A549 (cell line): ENCODE results near the gene PASD1. TPM values are rescaled to one million over a fixed set of nuclear protein-coding genes. Genes with fewer than 3 reads are reported as not detected.
"Not testable (repeated sequence)": the region's sequence is repeated elsewhere in the genome, so short reads cannot be mapped to it uniquely, and the experiment has no call there.

Experiments used
- ATAC-seq, 2 experiments: fragments of 200-7000 bp in 1 of 2; fragments of >200 bp in 1 of 2; cut with Nextera tagmentation in 1 of 2; cut with Tn5 transposase in 1 of 2; 3 replicates each; pipeline versions ENCODE4 v1.8.0 to v1.9.1; 2018 to 2020; ENCODE audit warnings: mild to moderate bottlenecking in 1 of 2, moderate library complexity in 1 of 2
- CTCF ChIA-PET: fragments of 300-600 bp; sonication (Branson Sonifier 250); formaldehyde crosslinking; extraction: SDS; loops from one replicate; lab custom pipeline; 2021; ENCODE audit warnings: antibody characterized with exemption, inconsistent platforms; lab: Yijun Ruan, JAX
- POLR2A ChIA-PET: fragments of 350-600 bp; formaldehyde crosslinking; extraction: SDS; loops from one replicate; lab custom pipeline; 2021; ENCODE audit warnings: antibody characterized with exemption, inconsistent platforms; lab: Yijun Ruan, JAX
- DNase-seq, 2 experiments: peaks; one replicate each; pipeline versions ENCODE4 v3.0.0 to v3.0.0-alpha.2; 2011 to 2016; ENCODE audit warnings: low read depth in 1 of 2, low spot score in 1 of 2
- FAIRE-seq: peaks from 2 replicates; lab custom pipeline; 2011; peaks lifted over from hg19 to GRCh38; lab: Jason Lieb, UNC
- H3K27ac ChIP-seq, 2 experiments: fragments of >200 bp; sonication (Bioruptor Twin); formaldehyde crosslinking; 3 replicates each; pipeline ENCODE4 v1.5.1; 2016 to 2017
- H3K4me1 ChIP-seq: fragments of >200 bp; sonication (Bioruptor Twin); formaldehyde crosslinking; 3 replicates; pipeline ENCODE4 v1.6.1; 2016
- H3K4me2 ChIP-seq: fragments of >200 bp; sonication (Bioruptor Twin); formaldehyde crosslinking; 3 replicates; pipeline ENCODE4 v1.6.1; 2016
- H3K4me3 ChIP-seq: fragments of >200 bp; sonication (Bioruptor Twin); formaldehyde crosslinking; 3 replicates; pipeline ENCODE4 v1.5.1; 2016
- H3K9me3 ChIP-seq: fragments of >200 bp; sonication (Bioruptor Twin); formaldehyde crosslinking; 3 replicates; pipeline ENCODE4 v1.6.1; 2016
- CHD2 ChIP-seq: fragments of 150-350 bp; IDR thresholded peaks from 2 replicates; pipeline ENCODE4 v1.6.1; 2014; ENCODE audit warnings: low read length; ENCODE audit not compliant: partially characterized antibody
- EHMT2 ChIP-seq: fragments of 200-600 bp; sonication (generic); IDR thresholded peaks from 2 replicates; pipeline ENCODE4 v1.6.1; 2016; ENCODE audit warnings: antibody characterized with exemption, low read depth, mild to moderate bottlenecking, moderate library complexity
- ESRRA ChIP-seq: fragments of 150-350 bp; IDR thresholded peaks from 2 replicates; pipeline ENCODE4 v1.6.1; 2014; ENCODE audit warnings: mild to moderate bottlenecking, low read length, borderline replicate concordance
- FOSB ChIP-seq: fragments of 250-450 bp; sonication (Bioruptor Pico); IDR thresholded peaks from 2 replicates; pipeline ENCODE4 v1.5.0; 2020; ENCODE audit warnings: mild to moderate bottlenecking, moderate library complexity
- FOXS1 ChIP-seq: fragments of 250-450 bp; sonication (Bioruptor Pico); IDR thresholded peaks from 2 replicates; pipeline ENCODE4 v1.5.0; 2020; ENCODE audit warnings: mild to moderate bottlenecking, moderate library complexity
- HDAC2 ChIP-seq: fragments of 200-600 bp; sonication (generic); IDR thresholded peaks from 2 replicates; pipeline ENCODE4 v1.6.1; 2016
- HOXA7 ChIP-seq: fragments of 250-450 bp; sonication (Bioruptor Pico); IDR thresholded peaks from 2 replicates; pipeline ENCODE4 v1.5.0; 2020; ENCODE audit warnings: mild to moderate bottlenecking, moderate library complexity
- KDM1A ChIP-seq: fragments of 200-600 bp; sonication (generic); IDR thresholded peaks from 2 replicates; pipeline ENCODE4 v1.6.1; 2016; ENCODE audit warnings: low read depth, mild to moderate bottlenecking
- NR3C1 ChIP-seq: fragments of >200 bp; sonication (Bioruptor Twin); formaldehyde crosslinking; IDR thresholded peaks from 3 replicates; pipeline ENCODE4 v1.6.1; 2017
- RARB ChIP-seq: fragments of 250-450 bp; sonication (Bioruptor Pico); IDR thresholded peaks from 2 replicates; pipeline ENCODE4 v1.8.0; 2021; ENCODE audit warnings: mild to moderate bottlenecking, moderate library complexity
- TFCP2L1 ChIP-seq: fragments of 250-450 bp; sonication (Bioruptor Pico); IDR thresholded peaks from 2 replicates; pipeline ENCODE4 v1.5.0; 2021; ENCODE audit warnings: mild to moderate bottlenecking
- ZC3H11A ChIP-seq: fragments of 450-650 bp; IDR thresholded peaks from 2 replicates; pipeline ENCODE4 v1.6.1; 2014; ENCODE audit warnings: antibody characterized with exemption, mild to moderate bottlenecking
- ZFP36 ChIP-seq: fragments of 450-650 bp; IDR thresholded peaks from 2 replicates; pipeline ENCODE4 v1.6.1; 2014; ENCODE audit warnings: borderline replicate concordance; ENCODE audit not compliant: partially characterized antibody
- ZNF302 ChIP-seq: fragments of 250-450 bp; sonication (Bioruptor Pico); IDR thresholded peaks from 2 replicates; pipeline ENCODE4 v1.9.0; 2021; ENCODE audit warnings: inconsistent platforms, mild to moderate bottlenecking, moderate library complexity
- ZSCAN20 ChIP-seq: fragments of 250-450 bp; sonication (Bioruptor Pico); IDR thresholded peaks from 2 replicates; pipeline ENCODE4 v1.8.0; 2022; ENCODE audit warnings: mild to moderate bottlenecking, moderate library complexity
- WGBS: methylation state at CpG from one replicate; pipeline ENCODE4 v1.1.6; 2017; ENCODE audit errors: missing lambda C conversion rate; 5-methylcytosine and 5-hydroxymethylcytosine counted together
- polyA plus RNA-seq, 4 experiments: library from polyadenylated mRNA; depleted of rRNA in 3 of 4; stranded (reverse); fragments of >200 nt; fragmentation: RNase III in 1 of 4; extraction: RNeasy Plus Mini Kit Qiagen cat#74134 plus additional on column Dnase treatment in 1 of 4; gene quantifications; 2 replicates in 3 of 4; 3 replicates in 1 of 4; pipeline ENCODE4 v1.2.3, GENCODE V29; 2011 to 2017
- TF ChIP-seq, protein P1 (sequence below): fragments of >200 bp; sonication (Bioruptor Twin); formaldehyde crosslinking; IDR thresholded peaks from 3 replicates; pipeline ENCODE4 v1.5.1; 2016
- TF ChIP-seq, protein P2 (sequence below): fragments of >200 bp; sonication (Bioruptor Twin); formaldehyde crosslinking; IDR thresholded peaks from 2 replicates; pipeline ENCODE4 v1.6.1; 2016
- TF ChIP-seq, protein P3 (sequence below): fragments of 250-450 bp; sonication (Bioruptor Pico); IDR thresholded peaks from 2 replicates; pipeline ENCODE4 v1.5.0; 2021; ENCODE audit warnings: mild to moderate bottlenecking, moderate library complexity, borderline replicate concordance
- TF ChIP-seq, protein P4 (sequence below): IDR thresholded peaks from 2 replicates; pipeline ENCODE4 v1.6.1; 2012; ENCODE audit warnings: low read depth, borderline replicate concordance
- TF ChIP-seq, protein P5 (sequence below): fragments of >200 bp; sonication (Bioruptor Twin); formaldehyde crosslinking; IDR thresholded peaks from 3 replicates; pipeline ENCODE4 v1.6.1; 2016
- TF ChIP-seq, protein P6 (sequence below): IDR thresholded peaks from 2 replicates; pipeline ENCODE4 v1.6.1; 2012

The PASD1 gene
- polyA plus RNA-seq, 2 of the 4 experiments (the other 2 are of a cell fraction): not detected

DNA sequence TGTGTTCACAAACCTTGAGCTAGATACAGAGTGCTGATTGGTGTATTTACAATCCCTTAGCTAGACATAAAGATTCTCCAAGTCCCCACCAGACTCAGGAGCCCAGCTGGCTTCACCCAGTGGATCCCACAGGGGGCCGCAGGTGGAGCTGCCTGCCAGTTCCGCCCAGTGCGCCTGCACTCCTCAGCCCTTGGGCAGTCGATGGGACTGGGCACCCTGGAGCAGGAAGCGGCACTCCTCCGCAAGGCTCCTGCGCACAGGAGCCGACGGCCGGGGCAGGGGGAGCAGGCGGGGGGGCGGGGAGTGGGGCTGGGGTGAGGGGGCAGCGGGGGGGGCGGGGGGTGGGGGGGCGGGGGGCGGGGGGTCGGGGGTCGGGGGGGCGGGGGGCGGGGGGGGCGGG lies 990 bp upstream of the PASD1 start:
- CTCF ChIA-PET, ATAC-seq, H3K9me3 ChIP-seq, H3K4me3 ChIP-seq, H3K27ac ChIP-seq, POLR2A ChIA-PET, H3K4me1 ChIP-seq, H3K4me2 ChIP-seq, FAIRE-seq: not testable (repeated sequence)
- peak in 1 of 2 experiments; percentile 4 for DNase-seq
- 20% methylated on average over 1 of the region's 21 CpGs for WGBS

DNA sequence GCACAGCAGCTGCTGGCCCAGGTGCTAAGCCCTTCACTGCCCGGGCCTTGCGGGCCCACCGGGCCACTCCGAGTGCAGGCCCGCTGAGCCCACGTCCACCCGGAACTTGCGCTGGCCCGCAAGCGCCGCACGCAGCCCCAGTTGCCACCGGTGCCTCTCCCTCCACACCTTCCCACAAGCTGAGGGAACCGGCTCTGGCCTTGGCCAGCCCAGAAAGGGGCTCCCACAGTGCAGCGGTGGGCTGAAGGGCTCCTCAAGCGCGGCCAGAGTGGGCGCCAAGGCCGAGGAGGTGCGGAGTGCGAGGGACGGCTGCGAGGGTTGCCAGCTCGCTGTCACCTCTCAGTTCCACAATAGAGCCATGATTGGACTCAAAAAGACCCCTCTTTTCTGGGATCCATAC lies 472 bp upstream of the PASD1 start:
- H3K27ac ChIP-seq, H3K9me3 ChIP-seq, FAIRE-seq, H3K4me1 ChIP-seq, ATAC-seq, H3K4me2 ChIP-seq, DNase-seq, POLR2A ChIA-PET, CTCF ChIA-PET, H3K4me3 ChIP-seq: not testable (repeated sequence)
- 92% methylated on average over 7 of the region's 24 CpGs for WGBS

DNA sequence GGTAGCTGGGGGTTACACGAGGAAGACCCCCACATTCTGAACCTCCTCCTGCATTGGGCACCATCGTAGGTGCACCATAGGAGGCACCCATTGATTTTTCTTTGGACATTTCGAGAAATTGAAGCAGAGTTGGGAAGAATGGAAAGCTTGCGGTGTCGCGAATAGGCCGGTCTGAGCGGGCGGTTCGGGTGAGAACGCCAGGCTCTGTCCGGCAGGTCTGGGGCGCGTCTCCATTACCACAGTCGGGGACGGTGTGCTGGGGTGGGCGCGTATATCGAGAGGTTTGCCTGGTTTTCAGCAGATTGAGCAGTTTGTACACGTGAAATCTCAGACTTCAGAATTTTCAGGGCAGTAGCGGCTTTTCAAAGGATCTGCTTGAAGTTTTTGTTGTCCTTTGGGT lies 560 bp downstream of the PASD1 start:
- WGBS: 87% methylated on average over 21 of the region's 21 CpGs
- no peak overlapping the region for H3K4me2 ChIP-seq
- no peak overlapping the region for H3K4me3 ChIP-seq
- no peak overlapping the region for H3K27ac ChIP-seq
- TF ChIP-seq, protein P1, sequence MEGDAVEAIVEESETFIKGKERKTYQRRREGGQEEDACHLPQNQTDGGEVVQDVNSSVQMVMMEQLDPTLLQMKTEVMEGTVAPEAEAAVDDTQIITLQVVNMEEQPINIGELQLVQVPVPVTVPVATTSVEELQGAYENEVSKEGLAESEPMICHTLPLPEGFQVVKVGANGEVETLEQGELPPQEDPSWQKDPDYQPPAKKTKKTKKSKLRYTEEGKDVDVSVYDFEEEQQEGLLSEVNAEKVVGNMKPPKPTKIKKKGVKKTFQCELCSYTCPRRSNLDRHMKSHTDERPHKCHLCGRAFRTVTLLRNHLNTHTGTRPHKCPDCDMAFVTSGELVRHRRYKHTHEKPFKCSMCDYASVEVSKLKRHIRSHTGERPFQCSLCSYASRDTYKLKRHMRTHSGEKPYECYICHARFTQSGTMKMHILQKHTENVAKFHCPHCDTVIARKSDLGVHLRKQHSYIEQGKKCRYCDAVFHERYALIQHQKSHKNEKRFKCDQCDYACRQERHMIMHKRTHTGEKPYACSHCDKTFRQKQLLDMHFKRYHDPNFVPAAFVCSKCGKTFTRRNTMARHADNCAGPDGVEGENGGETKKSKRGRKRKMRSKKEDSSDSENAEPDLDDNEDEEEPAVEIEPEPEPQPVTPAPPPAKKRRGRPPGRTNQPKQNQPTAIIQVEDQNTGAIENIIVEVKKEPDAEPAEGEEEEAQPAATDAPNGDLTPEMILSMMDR: no peak
- no peak for TF ChIP-seq ESRRA
- no peak for TF ChIP-seq CHD2
- no peak for TF ChIP-seq HOXA7 (CRISPR knock-in tag)
- TF ChIP-seq, protein P2, sequence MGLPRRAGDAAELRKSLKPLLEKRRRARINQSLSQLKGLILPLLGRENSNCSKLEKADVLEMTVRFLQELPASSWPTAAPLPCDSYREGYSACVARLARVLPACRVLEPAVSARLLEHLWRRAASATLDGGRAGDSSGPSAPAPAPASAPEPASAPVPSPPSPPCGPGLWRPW: no peak
- TF ChIP-seq, protein P3, sequence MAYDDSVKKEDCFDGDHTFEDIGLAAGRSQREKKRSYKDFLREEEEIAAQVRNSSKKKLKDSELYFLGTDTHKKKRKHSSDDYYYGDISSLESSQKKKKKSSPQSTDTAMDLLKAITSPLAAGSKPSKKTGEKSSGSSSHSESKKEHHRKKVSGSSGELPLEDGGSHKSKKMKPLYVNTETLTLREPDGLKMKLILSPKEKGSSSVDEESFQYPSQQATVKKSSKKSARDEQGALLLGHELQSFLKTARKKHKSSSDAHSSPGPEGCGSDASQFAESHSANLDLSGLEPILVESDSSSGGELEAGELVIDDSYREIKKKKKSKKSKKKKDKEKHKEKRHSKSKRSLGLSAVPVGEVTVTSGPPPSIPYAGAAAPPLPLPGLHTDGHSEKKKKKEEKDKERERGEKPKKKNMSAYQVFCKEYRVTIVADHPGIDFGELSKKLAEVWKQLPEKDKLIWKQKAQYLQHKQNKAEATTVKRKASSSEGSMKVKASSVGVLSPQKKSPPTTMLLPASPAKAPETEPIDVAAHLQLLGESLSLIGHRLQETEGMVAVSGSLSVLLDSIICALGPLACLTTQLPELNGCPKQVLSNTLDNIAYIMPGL (CRISPR knock-in tag): no peak
- TF ChIP-seq FOXS1 (CRISPR knock-in tag): no peak
- TF ChIP-seq ZSCAN20 (CRISPR knock-in tag): no peak
- no peak for TF ChIP-seq KDM1A
- no peak for TF ChIP-seq NR3C1
- no peak for TF ChIP-seq FOSB (CRISPR knock-in tag)
- TF ChIP-seq, all 56 proteins: peak for 0
- ATAC-seq (no peak), DNase-seq (no peak), FAIRE-seq (no peak)
- ChIA-PET CTCF (no interaction called here), POLR2A (no interaction called here)
- Histone ChIP-seq H3K9me3 (no peaks in the 10 kb centered on the region), H3K4me1 (no peaks in the 10 kb centered on the region)

DNA sequence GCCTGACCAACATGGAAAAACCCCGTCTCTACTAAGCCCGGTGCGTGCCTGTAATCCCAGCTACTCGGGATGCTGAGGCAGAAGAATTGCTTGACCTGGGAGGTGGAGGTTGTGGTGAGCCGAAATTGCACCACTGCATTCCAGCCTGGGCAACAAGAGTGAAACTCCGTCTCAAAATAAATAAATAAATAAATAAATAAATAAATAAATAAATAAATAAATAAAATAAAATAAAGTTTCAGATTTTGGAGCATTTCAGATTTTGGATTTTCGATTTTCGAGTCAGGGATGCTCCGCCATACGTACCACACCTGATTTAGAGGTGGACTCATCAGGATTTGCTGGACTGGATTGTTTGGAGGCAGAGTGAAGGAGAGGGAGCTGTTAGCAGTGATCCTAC lies 3.4 kb downstream of the PASD1 start:
- H3K4me2 ChIP-seq, H3K4me1 ChIP-seq, FAIRE-seq, CTCF ChIA-PET, DNase-seq, ATAC-seq, H3K27ac ChIP-seq, H3K4me3 ChIP-seq, POLR2A ChIA-PET, H3K9me3 ChIP-seq: not testable (repeated sequence)
- 0 out of 2 replicates have a peak, but pooled peaks have one; percentile 15 for TF ChIP-seq ZC3H11A
- 47% methylated on average over 10 of the region's 10 CpGs for WGBS

DNA sequence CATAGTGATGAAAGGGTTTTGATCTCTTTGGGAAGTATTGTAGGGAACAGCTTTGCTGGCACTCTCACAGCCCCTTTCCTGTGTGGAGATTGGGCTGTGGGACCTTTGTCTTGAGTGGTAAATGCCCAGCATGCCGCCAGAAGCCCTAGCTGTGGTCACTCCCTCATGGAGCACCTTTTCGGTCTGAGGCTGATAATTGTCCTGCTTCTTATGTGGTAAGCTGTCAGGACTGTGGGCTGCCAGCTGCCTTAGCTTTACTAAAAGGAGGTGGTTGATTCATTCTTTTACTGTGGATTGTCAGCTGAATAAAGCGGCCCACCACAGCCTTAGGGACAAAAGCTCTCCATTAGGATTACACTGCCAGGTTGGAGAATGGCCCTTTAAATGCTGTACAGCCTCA lies 7.1 kb downstream of the PASD1 start:
- DNase-seq: no peak
- H3K9me3 ChIP-seq: no peaks in the 10 kb centered on the region
- TF ChIP-seq, protein P4, sequence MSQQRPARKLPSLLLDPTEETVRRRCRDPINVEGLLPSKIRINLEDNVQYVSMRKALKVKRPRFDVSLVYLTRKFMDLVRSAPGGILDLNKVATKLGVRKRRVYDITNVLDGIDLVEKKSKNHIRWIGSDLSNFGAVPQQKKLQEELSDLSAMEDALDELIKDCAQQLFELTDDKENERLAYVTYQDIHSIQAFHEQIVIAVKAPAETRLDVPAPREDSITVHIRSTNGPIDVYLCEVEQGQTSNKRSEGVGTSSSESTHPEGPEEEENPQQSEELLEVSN: no peak
- no peak for TF ChIP-seq TFCP2L1
- TF ChIP-seq, protein P5, sequence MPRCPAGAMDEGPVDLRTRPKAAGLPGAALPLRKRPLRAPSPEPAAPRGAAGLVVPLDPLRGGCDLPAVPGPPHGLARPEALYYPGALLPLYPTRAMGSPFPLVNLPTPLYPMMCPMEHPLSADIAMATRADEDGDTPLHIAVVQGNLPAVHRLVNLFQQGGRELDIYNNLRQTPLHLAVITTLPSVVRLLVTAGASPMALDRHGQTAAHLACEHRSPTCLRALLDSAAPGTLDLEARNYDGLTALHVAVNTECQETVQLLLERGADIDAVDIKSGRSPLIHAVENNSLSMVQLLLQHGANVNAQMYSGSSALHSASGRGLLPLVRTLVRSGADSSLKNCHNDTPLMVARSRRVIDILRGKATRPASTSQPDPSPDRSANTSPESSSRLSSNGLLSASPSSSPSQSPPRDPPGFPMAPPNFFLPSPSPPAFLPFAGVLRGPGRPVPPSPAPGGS: no peak
- no peak for TF ChIP-seq RARB (CRISPR knock-in tag)
- TF ChIP-seq EHMT2: no peak
- no peak for TF ChIP-seq HDAC2
- no peak for TF ChIP-seq FOSB (CRISPR knock-in tag)
- no peak for TF ChIP-seq ZNF302 (CRISPR knock-in tag)
- TF ChIP-seq ZFP36: no peak
- TF ChIP-seq, protein P6, sequence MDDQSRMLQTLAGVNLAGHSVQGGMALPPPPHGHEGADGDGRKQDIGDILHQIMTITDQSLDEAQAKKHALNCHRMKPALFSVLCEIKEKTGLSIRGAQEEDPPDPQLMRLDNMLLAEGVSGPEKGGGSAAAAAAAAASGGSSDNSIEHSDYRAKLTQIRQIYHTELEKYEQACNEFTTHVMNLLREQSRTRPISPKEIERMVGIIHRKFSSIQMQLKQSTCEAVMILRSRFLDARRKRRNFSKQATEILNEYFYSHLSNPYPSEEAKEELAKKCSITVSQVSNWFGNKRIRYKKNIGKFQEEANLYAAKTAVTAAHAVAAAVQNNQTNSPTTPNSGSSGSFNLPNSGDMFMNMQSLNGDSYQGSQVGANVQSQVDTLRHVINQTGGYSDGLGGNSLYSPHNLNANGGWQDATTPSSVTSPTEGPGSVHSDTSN: no peak
- 4% methylated on average over 3 of the region's 3 CpGs for WGBS
- H3K4me3 ChIP-seq: no peak overlapping the region
- no peak for FAIRE-seq
- no peaks in the 10 kb centered on the region for H3K4me1 ChIP-seq
- no peak overlapping the region for H3K27ac ChIP-seq
- ChIA-PET POLR2A (no interaction called here), CTCF (interaction anchor here (0.8 kb wide), 1 partner anchor 65 kb away, joined by 3 read pairs; no protein-coding TSS in a partner anchor)
- H3K4me2 ChIP-seq: no peak overlapping the region
- no peak for ATAC-seq
